GM21367 (cell line): ENCODE data around the gene ANKRD55.
"Not testable (repeated sequence)": the region's sequence is repeated elsewhere in the genome, so short reads cannot be mapped to it uniquely, and the experiment has no call there.

ENCODE experiments used
- ATAC-seq: cut with Tn5 transposase; IDR thresholded peaks from one replicate; pipeline ENCODE4 v1.9.1; 2021; ENCODE audit not compliant: unreplicated experiment

The ANKRD55 gene

DNA sequence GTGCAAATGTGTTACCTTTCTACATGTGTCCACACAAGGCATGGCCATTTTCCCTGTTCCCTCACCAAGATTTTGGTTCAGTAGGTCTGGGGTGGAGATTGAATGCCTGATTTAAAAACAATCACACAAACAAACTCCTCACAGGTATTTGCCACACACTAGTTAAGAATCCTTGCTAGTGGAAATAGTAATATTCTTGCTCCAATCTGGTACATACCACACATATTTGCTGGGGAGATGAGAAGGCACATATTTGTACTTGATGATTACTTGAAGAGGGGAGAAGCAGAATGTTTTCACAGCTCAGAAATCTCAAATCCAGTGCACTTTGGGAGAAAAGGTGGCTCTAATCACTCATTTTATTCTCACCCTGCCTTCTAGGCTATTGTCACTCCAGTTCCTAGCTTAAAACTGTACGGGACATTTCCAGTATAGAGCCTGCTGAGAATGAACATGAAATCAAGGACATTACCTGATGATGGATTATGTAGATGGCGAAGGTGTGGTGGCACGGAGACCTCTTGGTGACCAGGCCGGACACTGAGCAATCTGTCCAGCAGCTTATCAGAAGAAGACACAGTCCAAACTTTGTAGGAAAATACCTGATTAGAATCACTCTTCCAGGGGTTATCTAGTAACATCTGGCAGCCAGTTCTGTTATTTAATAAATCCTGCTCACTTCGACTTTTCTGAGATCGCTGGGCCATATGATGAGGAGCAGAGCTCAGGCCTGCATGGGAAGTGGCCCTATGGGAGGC is 122.3 kb downstream of the ANKRD55 start:
- no peak for ATAC-seq

DNA sequence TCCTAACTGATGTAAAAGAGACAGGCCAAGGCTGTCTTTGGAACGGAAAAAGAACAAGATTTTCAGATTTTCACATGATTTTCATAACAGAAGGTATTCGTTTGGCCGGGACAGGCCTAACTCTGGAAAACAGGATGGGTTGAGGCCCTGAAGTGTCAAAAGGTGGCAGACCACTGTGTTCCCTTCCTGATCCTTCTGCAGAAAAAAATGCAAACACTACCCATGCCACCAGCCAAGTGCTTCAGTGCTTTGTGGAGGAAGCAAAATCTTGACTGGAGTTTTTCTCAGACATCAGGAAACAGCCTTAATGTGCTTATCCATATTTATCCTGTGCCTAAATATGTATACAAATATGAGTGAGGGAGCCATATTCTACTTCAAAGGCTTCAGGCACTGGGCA is 124.9 kb downstream of the ANKRD55 start:
- no peak for ATAC-seq

GRCh38 chr5:56106837-56107236 is 126.3 kb downstream of the ANKRD55 start:
- no peak for ATAC-seq

- no peak for ATAC-seq
Measured at GRCh38 chr5:56105511-56106291, 127.4 kb downstream of the ANKRD55 start.

GRCh38 chr5:56102889-56103288 is 130.2 kb downstream of the ANKRD55 start:
- ATAC-seq = no peak

GRCh38 chr5:56102207-56102606 is 130.9 kb downstream of the ANKRD55 start:
- ATAC-seq = not testable (repeated sequence)

GRCh38 chr5:56101180-56101579 is 131.9 kb downstream of the ANKRD55 start:
- ATAC-seq = no peak

DNA sequence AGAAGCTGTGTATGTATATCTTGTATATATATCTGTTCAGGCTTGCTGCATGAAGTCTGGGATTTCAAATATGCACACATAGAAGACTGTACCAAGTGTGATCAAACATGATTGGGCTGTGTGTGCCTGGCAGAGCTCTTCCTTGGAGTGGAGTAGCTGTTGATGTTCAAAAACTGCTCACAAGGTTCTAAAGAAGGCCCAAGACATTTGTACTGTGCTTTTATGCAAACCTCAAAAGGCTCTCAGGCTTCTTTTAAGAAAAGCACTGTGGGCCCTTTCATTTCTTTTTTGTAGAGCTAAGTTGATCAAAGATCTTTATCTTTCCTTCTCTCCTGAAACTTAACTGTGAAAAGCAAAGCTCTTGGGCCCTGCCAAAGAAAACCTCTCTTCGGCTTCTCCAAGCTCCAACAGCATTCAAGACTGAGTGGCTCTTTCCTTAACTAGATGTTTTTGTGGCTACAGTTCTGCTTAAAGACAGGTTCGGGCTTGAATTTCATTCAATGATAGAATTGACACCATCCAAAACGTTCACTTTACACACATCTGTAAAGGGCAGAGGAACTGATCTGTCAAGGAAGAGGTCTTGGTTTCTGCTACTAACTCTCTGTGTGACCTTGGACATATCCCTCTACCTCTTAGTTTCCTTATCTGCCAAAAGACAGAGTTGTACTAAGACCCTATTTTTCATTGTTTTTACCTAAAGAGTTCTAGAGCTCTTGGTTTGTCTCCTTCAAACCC is 132.5 kb downstream of the ANKRD55 start:
- no peak for ATAC-seq

- no peak for ATAC-seq
Measured at GRCh38 chr5:56099346-56099745, 133.8 kb downstream of the ANKRD55 start.

- ATAC-seq = no peak
Measured at GRCh38 chr5:56097055-56097454, 136.1 kb downstream of the ANKRD55 start.

GRCh38 chr5:56095579-56096102 is 137.5 kb downstream of the ANKRD55 start:
- peak; percentile 49 for ATAC-seq

- no peak for ATAC-seq
Measured at GRCh38 chr5:56094579-56095361, 138.4 kb downstream of the ANKRD55 start.

DNA sequence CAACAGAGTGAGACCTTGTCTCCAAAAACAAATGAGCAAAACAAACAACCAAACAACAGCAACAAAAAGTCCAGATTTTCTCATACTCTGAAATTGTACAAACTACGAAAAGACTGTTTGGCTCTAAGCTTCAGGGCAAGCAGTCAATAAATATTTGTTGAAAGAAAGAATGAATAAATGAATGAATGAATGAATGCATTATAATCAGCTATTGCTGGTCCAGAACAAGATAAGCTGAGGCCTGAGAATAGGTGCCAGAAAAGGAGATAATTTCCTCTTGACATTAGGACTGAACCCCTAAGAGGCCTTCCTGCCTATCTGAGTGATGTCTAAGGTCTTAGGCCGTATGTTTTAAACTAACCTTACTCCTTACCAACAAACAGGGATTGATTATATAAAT is 139.2 kb downstream of the ANKRD55 start:
- no peak for ATAC-seq

DNA sequence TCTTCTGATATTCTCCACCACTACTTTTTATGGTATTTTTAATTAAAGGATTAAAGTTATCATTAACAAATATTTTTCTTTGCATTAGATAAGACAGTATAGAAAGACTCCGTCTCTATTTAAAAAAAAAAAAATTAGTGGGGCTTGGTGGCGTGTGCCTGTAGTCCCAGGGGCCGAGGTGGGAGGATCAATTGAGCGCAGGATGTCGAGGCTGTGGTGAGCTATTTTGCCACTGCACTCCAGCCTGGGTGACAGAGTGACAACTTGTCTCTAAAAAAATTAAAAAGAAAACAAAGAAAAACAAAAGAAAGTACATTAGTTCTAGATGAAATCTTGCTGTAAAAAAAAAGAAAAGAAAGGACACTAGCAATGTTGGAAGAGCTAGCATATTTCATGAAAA is 141.0 kb downstream of the ANKRD55 start:
- no peak for ATAC-seq

- ATAC-seq = no peak
Measured at GRCh38 chr5:56091664-56092063, 141.5 kb downstream of the ANKRD55 start.

GRCh38 chr5:56090793-56091460 is 142.2 kb downstream of the ANKRD55 start:
- ATAC-seq = no peak

- ATAC-seq = peak; percentile 83
Measured at GRCh38 chr5:56088967-56089829, 143.9 kb downstream of the ANKRD55 start.

GRCh38 chr5:56088431-56088949 is 144.6 kb downstream of the ANKRD55 start:
- no peak for ATAC-seq

DNA sequence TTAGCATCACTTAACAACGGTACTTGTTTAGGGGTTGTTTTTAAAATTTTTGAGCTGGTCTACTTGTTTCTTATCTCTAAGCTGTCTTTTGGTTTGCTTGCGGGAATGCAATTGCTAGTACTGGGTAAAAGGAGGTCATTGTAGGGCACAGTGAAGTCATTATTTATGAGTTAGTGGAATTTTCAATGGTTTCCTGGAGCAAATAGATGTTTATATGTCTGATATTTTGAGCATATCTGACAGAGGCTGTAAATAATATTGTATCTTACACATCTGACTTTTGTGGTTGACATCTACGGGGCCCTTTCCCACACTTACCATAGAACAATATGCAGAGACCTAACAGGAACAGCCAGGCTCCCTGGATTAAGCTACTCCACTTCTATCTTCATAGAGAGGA is 147.9 kb downstream of the ANKRD55 start:
- no peak for ATAC-seq
